ENCODE results near the gene LATS1. TPM values are rescaled to one million over a fixed set of nuclear protein-coding genes. Genes with fewer than 3 reads are reported as not detected.

LATS1 gene
- total RNA-seq, 1 donor from 2014 or later, result 29.8 TPM

- H3K27me3 ChIP-seq, result no peaks in the 10 kb centered on the region
- ATAC-seq (no peak), DNase-seq (no peak)
- H3K4me3 ChIP-seq, result no peak overlapping the region
- intact Hi-C loops (cut with DNase I), result no loop called here
- no peak overlapping the region for H3K27ac ChIP-seq
- peaks cover 20% of the 10 kb centered on the region for H3K4me1 ChIP-seq
- H3K36me3 ChIP-seq, result no peaks in the 10 kb centered on the region
- no peak for TF ChIP-seq CTCF (IDR thresholded peaks at IDR 0.05)
- H3K9me3 ChIP-seq, result no peaks in the 10 kb centered on the region
These were observed 3.5 kb downstream of the LATS1 start for GRCh38 chr6:149714442-149714841.

DNA sequence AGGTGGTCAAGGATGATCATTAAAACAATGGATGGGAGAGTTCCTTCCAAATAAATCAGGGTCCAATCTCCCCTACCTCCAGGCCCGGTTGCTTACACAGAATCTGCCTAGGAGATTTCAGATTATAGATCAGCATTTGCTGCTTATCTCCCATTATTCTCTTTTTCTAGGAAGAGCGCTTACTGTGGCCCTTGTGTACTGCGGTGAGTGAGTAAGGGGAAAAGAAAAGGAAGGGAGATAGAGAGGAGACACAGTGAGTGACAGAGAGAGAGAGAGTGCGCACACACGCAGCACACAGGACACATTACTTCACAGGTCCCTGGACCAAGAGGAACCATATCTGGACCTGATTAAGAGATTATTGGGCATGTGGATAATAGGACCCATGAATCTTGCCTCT is 6.2 kb downstream of the LATS1 start:
- no peak for ATAC-seq
- intact Hi-C loops (cut with DNase I), result no loop called here
- H3K4me1 ChIP-seq, result peaks cover 26% of the 10 kb centered on the region

DNA sequence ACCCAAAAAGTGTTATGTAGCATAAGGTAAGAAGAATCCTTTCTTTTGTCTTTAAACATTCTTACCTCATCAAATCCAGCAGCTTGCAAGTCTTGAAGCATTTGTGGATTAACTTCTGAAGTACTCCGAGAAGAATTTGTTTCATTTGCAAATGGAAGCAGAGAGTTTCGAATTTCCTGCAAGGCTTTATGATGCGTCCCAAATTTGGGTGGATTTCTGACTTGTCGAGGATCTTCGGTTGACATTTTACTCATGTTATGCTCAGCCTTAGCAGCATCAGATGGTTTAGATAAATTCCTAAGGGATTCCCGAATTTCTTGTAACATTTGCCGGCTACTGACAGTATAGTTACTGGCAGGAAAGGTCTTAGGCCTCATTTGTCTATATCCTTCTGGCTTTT is 16.2 kb downstream of the LATS1 start:
- TF ChIP-seq CTCF (IDR thresholded peaks at IDR 0.05), result no peak
- no peak overlapping the region for H3K27ac ChIP-seq
- no peaks in the 10 kb centered on the region for H3K9me3 ChIP-seq
- H3K4me3 ChIP-seq, result no peak overlapping the region
- DNase-seq (no peak), ATAC-seq (no peak)
- H3K27me3 ChIP-seq, result no peaks in the 10 kb centered on the region
- H3K4me1 ChIP-seq, result peaks cover 16% of the 10 kb centered on the region
- H3K36me3 ChIP-seq, result peaks cover 27% of the 10 kb centered on the region
- intact Hi-C loops (cut with DNase I), result no loop called here

More for the DNA sequence above, 6.2 kb downstream of the LATS1 start:
- no peaks in the 10 kb centered on the region for H3K9me3 ChIP-seq
- no peak overlapping the region for H3K4me3 ChIP-seq
- H3K27me3 ChIP-seq, result no peaks in the 10 kb centered on the region
- TF ChIP-seq CTCF (IDR thresholded peaks at IDR 0.05), result no peak
- no peak for DNase-seq
- peaks cover under 1% of the 10 kb centered on the region for H3K36me3 ChIP-seq
- H3K27ac ChIP-seq, result no peak overlapping the region

- ATAC-seq (no peak), DNase-seq (no peak)
- H3K27me3 ChIP-seq, result no peaks in the 10 kb centered on the region
- no peaks in the 10 kb centered on the region for H3K9me3 ChIP-seq
- H3K4me3 ChIP-seq, result no peak overlapping the region
- H3K4me1 ChIP-seq, result peaks cover 16% of the 10 kb centered on the region
- peaks cover 36% of the 10 kb centered on the region for H3K36me3 ChIP-seq
- TF ChIP-seq CTCF (IDR thresholded peaks at IDR 0.05), result no peak
- intact Hi-C loops (cut with DNase I), result no loop called here
- no peak overlapping the region for H3K27ac ChIP-seq
These were observed 18.8 kb downstream of the LATS1 start for GRCh38 chr6:149699150-149699549.

DNA sequence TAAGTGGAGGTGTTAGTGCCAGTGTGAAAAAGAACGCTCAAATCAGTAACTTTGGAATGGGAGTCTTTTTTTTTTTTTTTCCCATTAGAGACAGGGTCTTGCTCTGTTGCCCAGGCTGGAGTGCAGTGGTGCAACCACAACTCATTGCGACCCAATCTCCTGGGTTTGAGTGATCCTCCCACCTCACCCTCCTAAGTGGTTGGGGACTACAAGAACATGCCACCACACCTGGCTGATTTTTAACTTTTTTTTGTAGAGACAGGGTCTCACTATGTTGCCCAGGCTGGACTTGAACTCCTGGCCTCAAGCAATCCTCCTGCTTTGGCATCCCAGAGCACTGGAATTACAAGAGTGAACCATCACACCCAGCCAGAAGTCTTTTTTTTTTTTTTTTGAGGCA is 19.7 kb downstream of the LATS1 start:
- Histone ChIP-seq H3K9me3 (no peaks in the 10 kb centered on the region), H3K27me3 (no peaks in the 10 kb centered on the region), H3K4me1 (peaks cover 16% of the 10 kb centered on the region), H3K27ac (no peak overlapping the region), H3K4me3 (no peak overlapping the region), H3K36me3 (peaks cover 45% of the 10 kb centered on the region)
- TF ChIP-seq CTCF (IDR thresholded peaks at IDR 0.05), result no peak
- intact Hi-C loops (cut with DNase I), result no loop called here
- DNase-seq (no peak), ATAC-seq (no peak)

- Histone ChIP-seq H3K27ac (no peak overlapping the region), H3K36me3 (peaks cover 53% of the 10 kb centered on the region), H3K4me1 (peaks cover 16% of the 10 kb centered on the region), H3K9me3 (no peaks in the 10 kb centered on the region), H3K4me3 (no peak overlapping the region), H3K27me3 (no peaks in the 10 kb centered on the region)
- intact Hi-C loops (cut with DNase I), result no loop called here
- ATAC-seq, result no peak
- no peak for TF ChIP-seq CTCF (IDR thresholded peaks at IDR 0.05)
- DNase-seq, result no peak
These were observed 21.0 kb downstream of the LATS1 start for GRCh38 chr6:149696901-149697300.
